Measurements from ENCODE around the gene KANSL1L.

KANSL1L gene

GRCh38 chr2:210028178-210028577 lies 143.0 kb downstream of the KANSL1L start:
- TF ChIP-seq CTCF (IDR thresholded peaks at IDR 0.05; ENCODE audit: insufficient read depth, low read depth, low read length, missing control alignments), result no peak
- H3K4me3 ChIP-seq (ENCODE audit: low read depth, low read length), result no peak overlapping the region
- no peak for DNase-seq (ENCODE audit: low read depth)

- TF ChIP-seq CTCF (IDR thresholded peaks at IDR 0.05; ENCODE audit: insufficient read depth, low read depth, low read length, missing control alignments), result no peak
- DNase-seq (ENCODE audit: low read depth), result no peak
- no peak overlapping the region for H3K4me3 ChIP-seq (ENCODE audit: low read depth, low read length)
Observed at GRCh38 chr2:210027608-210028007, 143.6 kb downstream of the KANSL1L start.

- TF ChIP-seq CTCF (IDR thresholded peaks at IDR 0.05; ENCODE audit: insufficient read depth, low read depth, low read length, missing control alignments), result no peak
- no peak for DNase-seq (ENCODE audit: low read depth)
- no peak overlapping the region for H3K4me3 ChIP-seq (ENCODE audit: low read depth, low read length)
Observed at GRCh38 chr2:210022824-210023223, 148.4 kb downstream of the KANSL1L start.

- DNase-seq (ENCODE audit: low read depth), result no peak
- no peak for TF ChIP-seq CTCF (IDR thresholded peaks at IDR 0.05; ENCODE audit: insufficient read depth, low read depth, low read length, missing control alignments)
- no peak overlapping the region for H3K4me3 ChIP-seq (ENCODE audit: low read depth, low read length)
Observed at GRCh38 chr2:210020138-210020537, 151.1 kb downstream of the KANSL1L start.

- TF ChIP-seq CTCF (IDR thresholded peaks at IDR 0.05; ENCODE audit: insufficient read depth, low read depth, low read length, missing control alignments), result no peak
- DNase-seq (ENCODE audit: low read depth), result no peak
- no peak overlapping the region for H3K4me3 ChIP-seq (ENCODE audit: low read depth, low read length)
Observed at GRCh38 chr2:210009896-210010295, 161.3 kb downstream of the KANSL1L start.

GRCh38 chr2:210009126-210009525 lies 162.1 kb downstream of the KANSL1L start:
- H3K4me3 ChIP-seq (ENCODE audit: low read depth, low read length), result no peak overlapping the region
- TF ChIP-seq CTCF (IDR thresholded peaks at IDR 0.05; ENCODE audit: insufficient read depth, low read depth, low read length, missing control alignments), result no peak
- DNase-seq (ENCODE audit: low read depth), result no peak

- TF ChIP-seq CTCF (IDR thresholded peaks at IDR 0.05; ENCODE audit: insufficient read depth, low read depth, low read length, missing control alignments), result no peak
- no peak overlapping the region for H3K4me3 ChIP-seq (ENCODE audit: low read depth, low read length)
- no peak for DNase-seq (ENCODE audit: low read depth)
Observed at GRCh38 chr2:210007895-210008294, 163.3 kb downstream of the KANSL1L start.

Data from GM12865 (cell line).